Inflammatory macrophage treated with lipopolysaccharide for 4 hours (primary cell): ENCODE results near the gene SARS2.
A peak's percentile ranks its signal among the peaks of the same experiment; 100 is the strongest.
"Not testable (repeated sequence)": the region's sequence is repeated elsewhere in the genome, so short reads cannot be mapped to it uniquely, and the experiment has no call there.

Source experiments
- DNase-seq: peaks from one replicate; pipeline ENCODE4 v3.0.0-alpha.2; 2020

SARS2 gene

DNA sequence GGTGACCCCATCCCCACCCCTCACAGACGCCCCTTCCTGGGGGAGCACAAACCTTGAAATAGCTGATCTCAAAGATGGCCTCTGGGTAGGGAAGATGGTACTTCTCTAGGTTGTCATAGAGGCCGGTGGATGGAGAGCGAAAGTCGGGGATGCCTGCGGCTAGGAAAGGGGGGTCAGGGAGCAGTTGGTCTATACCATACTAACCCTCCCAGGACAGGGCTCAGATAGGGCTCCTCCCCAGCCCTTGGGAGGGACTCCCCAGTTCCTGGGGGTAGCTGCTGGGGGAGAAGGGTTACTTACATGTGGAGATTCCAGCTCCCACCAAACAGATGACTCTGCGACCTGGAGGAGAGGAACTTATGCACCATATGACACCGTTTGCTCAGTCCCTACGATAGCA is 40.8 kb downstream of the SARS2 start:
- no peak for DNase-seq

DNA sequence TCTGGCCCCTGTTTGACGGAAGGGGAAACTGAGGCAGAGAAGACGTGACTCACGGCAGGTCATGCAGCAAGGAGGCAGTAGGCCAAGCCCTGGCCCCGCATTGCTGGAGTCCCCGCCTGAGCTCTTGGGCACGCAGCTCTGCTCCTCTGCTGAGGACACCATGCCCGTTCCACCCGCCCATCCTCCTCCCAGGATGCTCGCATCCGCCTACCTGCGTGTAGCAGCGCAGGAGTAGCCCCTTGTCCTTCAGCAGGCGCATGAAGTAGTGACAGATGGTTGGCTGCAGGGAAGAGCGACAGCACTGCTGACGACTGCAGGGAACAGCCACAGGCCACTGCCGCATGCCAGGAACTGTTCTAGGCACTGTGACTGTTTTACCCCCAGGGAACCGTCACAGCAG is 41.7 kb downstream of the SARS2 start:
- DNase-seq = no peak

- not testable (repeated sequence) for DNase-seq
Observed at GRCh38 chr19:38884691-38885090, 45.9 kb downstream of the SARS2 start.

DNA sequence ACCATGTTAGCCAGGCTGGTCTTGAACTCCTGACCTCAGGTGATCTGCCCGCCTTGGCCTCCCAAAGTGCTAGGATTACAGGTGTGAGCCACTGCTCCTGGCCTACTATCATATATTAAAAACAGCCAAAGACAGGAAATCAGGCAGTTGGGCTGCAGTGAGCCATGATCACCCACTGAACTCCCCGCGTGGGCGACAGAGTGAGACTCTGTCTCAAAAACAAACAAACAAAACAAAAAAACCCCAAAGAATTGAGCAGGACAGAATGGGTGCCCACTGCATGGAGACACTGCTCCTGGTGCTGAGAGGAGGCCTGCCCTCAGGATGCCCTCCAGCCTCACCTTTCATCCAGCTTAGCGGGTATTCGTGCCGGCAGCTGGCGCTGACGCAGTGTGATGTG is 47.3 kb downstream of the SARS2 start:
- no peak for DNase-seq

GRCh38 chr19:38880882-38881609 is 49.5 kb downstream of the SARS2 start:
- DNase-seq = no peak

DNA sequence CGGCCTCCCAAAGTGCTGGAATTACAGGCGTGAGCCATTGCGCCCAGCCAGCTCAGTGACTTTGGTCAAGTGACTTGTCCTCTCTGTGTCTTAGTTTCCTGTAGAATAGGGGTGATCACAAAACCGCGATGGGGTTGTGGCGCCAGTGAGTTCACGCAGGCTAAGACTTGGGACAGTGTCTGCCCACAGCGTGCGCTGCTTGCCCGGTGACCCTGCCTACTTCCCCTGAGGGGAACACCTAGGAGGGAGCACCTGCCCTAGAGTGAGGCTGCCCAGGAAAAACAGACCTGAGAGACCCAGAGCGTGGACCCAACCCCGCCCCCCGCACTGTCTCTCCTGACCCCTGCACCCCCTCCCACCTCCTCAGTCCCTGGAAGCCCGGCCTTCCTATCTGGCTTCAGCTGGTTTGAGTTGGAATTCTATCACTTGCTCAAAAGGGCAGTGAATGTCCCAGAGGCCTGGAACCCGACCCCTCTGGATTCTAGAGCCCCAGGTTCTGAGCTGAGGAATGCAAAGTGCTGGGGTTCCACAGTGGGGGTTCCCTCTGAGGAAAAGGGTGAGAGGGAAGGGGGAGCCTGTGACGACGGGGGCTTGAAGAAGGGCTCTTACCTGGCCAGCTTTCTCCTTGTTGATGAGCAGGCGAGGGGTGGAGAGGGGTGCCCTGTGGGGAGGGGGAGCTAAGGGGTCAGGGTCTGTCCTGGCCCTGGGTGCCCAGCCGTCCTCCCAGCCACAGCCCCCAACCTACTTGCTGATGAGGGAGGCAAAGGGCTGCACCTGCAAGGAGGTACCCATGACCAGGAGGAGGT is 50.3 kb downstream of the SARS2 start:
- DNase-seq = no peak

DNA sequence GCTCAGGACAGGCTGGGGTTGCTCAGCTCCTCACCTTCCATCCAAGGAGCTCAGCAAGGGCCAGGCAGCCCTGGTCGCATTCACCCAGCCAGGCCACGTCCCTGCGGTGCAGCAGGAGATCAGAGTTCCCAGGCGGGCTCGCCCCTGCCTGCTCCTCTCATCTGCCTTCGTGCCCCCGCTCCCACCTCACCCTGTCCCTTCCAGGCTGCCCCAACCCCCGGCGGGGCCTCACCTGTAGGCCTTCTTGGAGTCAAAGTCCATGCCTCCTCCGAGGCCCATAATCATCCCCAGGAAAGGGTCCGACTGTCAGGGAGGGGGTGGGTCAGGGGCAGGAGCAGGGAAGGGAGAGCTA is 51.2 kb downstream of the SARS2 start:
- DNase-seq = no peak

- DNase-seq = no peak
Observed at GRCh38 chr19:38878575-38879399, 51.8 kb downstream of the SARS2 start.

GRCh38 chr19:38877781-38878574 is 52.6 kb downstream of the SARS2 start, which contains the start of gene RINL:
Gene RINL (minus strand): TSS chr19:38878275. CDS start chr19:38876742, 1,533 bp downstream.
- DNase-seq = peak; percentile 43

GRCh38 chr19:38875656-38876395 is 54.7 kb downstream of the SARS2 start:
- peak; percentile 20 for DNase-seq

DNA sequence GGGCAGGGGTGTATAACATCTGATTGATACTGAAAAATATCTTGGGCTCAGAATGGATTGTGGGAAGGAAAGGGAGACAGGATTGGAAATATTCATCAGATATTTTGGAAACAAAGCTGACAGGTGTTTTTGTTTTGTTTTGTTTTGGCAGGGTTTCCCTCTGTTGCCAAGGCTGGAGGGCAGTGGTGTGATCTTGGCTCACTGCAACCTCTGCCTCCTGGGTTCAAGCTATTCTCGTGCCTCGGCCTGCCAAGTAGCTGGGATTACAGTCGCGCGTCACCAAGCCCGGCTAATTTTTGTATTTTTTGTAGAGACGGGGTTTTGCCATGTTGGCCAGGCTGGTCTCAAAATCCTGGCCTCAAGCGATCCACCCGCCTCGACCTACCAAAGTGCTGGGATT is 57.2 kb downstream of the SARS2 start:
- DNase-seq = not testable (repeated sequence)

- DNase-seq = no peak
Observed at GRCh38 chr19:38870612-38871011, 60.0 kb downstream of the SARS2 start.

GRCh38 chr19:38869836-38870607 is 60.5 kb downstream of the SARS2 start:
- peak; percentile 76 for DNase-seq

- no peak for DNase-seq
Observed at GRCh38 chr19:38869160-38869835, 61.3 kb downstream of the SARS2 start.

- DNase-seq = no peak
Observed at GRCh38 chr19:38868551-38868950, 62.0 kb downstream of the SARS2 start.

- DNase-seq = no peak
Observed at GRCh38 chr19:38867171-38867780, 63.3 kb downstream of the SARS2 start.
